ENCODE measurements around the gene DHX16. TPM values are rescaled to one million over a fixed set of nuclear protein-coding genes. Genes with fewer than 3 reads are reported as not detected.
A peak's percentile ranks its signal among the peaks of the same experiment; 100 is the strongest.

Gene DHX16
- total and polyA plus RNA-seq, 2 donors (not counting 1 experiment from before 2014, with no cell fraction given), result 51.1 to 71.7 TPM

- H3K27ac Mint-ChIP-seq, result peak overlapping the region; percentile 78
- 92% methylated on average over 2 of the region's 4 CpGs for WGBS (ENCODE audit: insufficient coverage)
- TF ChIP-seq EZH2 (IDR thresholded peaks at IDR 0.05; ENCODE audit: borderline replicate concordance, insufficient read depth, low read depth, low read length, poor library complexity, severe bottlenecking) (no peak), CTCF (IDR thresholded peaks at IDR 0.05) (no peak)
- peaks cover 5 to 46% of the 10 kb centered on the region in 2 experiments for H3K36me3 ChIP-seq (replicated peaks in 1 of 2; ENCODE audit: control extremely low read depth in 1 of 2, control insufficient read depth in 1 of 2, extremely low read depth in 1 of 2, insufficient read depth in 2 of 2, low read length in 1 of 2)
- H3K4me1 ChIP-seq (ENCODE audit: control insufficient read depth in 2 of 2, insufficient read depth in 2 of 2, low read length in 2 of 2), result peaks cover 33 to 35% of the 10 kb centered on the region in 2 donors
- H3K9me3 Mint-ChIP-seq (ENCODE audit: insufficient read depth), result no peaks in the 10 kb centered on the region
- H3K4me1 Mint-ChIP-seq, result peaks cover 67% of the 10 kb centered on the region
- H3K27me3 ChIP-seq (replicated peaks in 1 of 4; ENCODE audit: control extremely low read depth in 1 of 4, control insufficient read depth in 3 of 4, insufficient read depth in 4 of 4, low read length in 3 of 4), result no peaks in the 10 kb centered on the region
- no peak overlapping the region for H3K9ac ChIP-seq (ENCODE audit: low read length)
- POLR2A ChIA-PET, result interaction anchor here (0.6 kb wide), 1 partner anchor 29 kb away, joined by 3 read pairs; no protein-coding TSS in a partner anchor
- H3K79me2 ChIP-seq (ENCODE audit: control insufficient read depth, insufficient read depth, low read length), result peaks cover 81% of the 10 kb centered on the region
- DNase-seq, result no peak
- ATAC-seq (ENCODE audit: low read depth), result no peak
- CTCF ChIA-PET, result interaction anchor here (0.8 to 1.5 kb wide), 4 partner anchors 12 to 123 kb away, joined by 3 to 14 read pairs (median 4); no protein-coding TSS in a partner anchor
- peak overlapping the region; percentile 1 to 99 for H3K27ac ChIP-seq (ENCODE audit: low read length in 2 of 2)
- no peak overlapping the region for H3K4me3 Mint-ChIP-seq
- H3K4me3 ChIP-seq (ENCODE audit: control extremely low read depth in 1 of 5, extremely low read depth in 1 of 5, insufficient read depth in 1 of 5, low read depth in 2 of 5, low read length in 4 of 5), result no peak overlapping the region
- no peaks in the 10 kb centered on the region for H3K27me3 Mint-ChIP-seq
- intact Hi-C loops (cut with micrococcal nuclease), result loop anchor here (10.0 kb wide), 1 partner anchor 745 kb away; the partner anchor contains the start of gene HLA-B
- H4K20me1 ChIP-seq (ENCODE audit: control insufficient read depth, insufficient read depth, low read length, poor library complexity, severe bottlenecking), result peaks cover 36% of the 10 kb centered on the region
- no peak overlapping the region for H2AFZ ChIP-seq (ENCODE audit: insufficient read depth, low read depth, low read length, poor library complexity, severe bottlenecking)
- no peak overlapping the region for H3K4me2 ChIP-seq (replicated peaks; ENCODE audit: low read depth, low read length, poor library complexity, severe bottlenecking)
- H3K9me3 ChIP-seq (ENCODE audit: control extremely low read depth in 1 of 3, control insufficient read depth in 2 of 3, insufficient read depth in 1 of 3, low read length in 2 of 3), result no peaks in the 10 kb centered on the region
Observed at GRCh38 chr6:30610065-30610464, 62.7 kb downstream of the DHX16 start.

- intact Hi-C loops (cut with micrococcal nuclease), result no loop called here
- WGBS (ENCODE audit: insufficient coverage), result 95% methylated on average over 9 of the region's 13 CpGs
- H3K27me3 ChIP-seq (replicated peaks in 1 of 4; ENCODE audit: control extremely low read depth in 1 of 4, control insufficient read depth in 3 of 4, insufficient read depth in 4 of 4, low read length in 3 of 4), result no peaks in the 10 kb centered on the region
- H3K27ac ChIP-seq (ENCODE audit: low read length in 2 of 2), result no peak overlapping the region
- H3K4me3 ChIP-seq (ENCODE audit: control extremely low read depth in 1 of 5, extremely low read depth in 1 of 5, insufficient read depth in 1 of 5, low read depth in 2 of 5, low read length in 4 of 5), result no peak overlapping the region
- POLR2A ChIA-PET, result no interaction called here
- ATAC-seq (ENCODE audit: low read depth) (no peak), DNase-seq (no peak)
- Mint-ChIP-seq H3K4me3 (no peak overlapping the region), H3K27me3 (no peaks in the 10 kb centered on the region), H3K27ac (no peak overlapping the region), H3K4me1 (peaks cover 14% of the 10 kb centered on the region), H3K9me3 (ENCODE audit: insufficient read depth) (no peaks in the 10 kb centered on the region)
- no peak overlapping the region for H3K4me2 ChIP-seq (replicated peaks; ENCODE audit: low read depth, low read length, poor library complexity, severe bottlenecking)
- no peaks in the 10 kb centered on the region for H3K4me1 ChIP-seq (ENCODE audit: control insufficient read depth in 2 of 2, insufficient read depth in 2 of 2, low read length in 2 of 2)
- CTCF ChIA-PET, result no interaction called here
- TF ChIP-seq EZH2 (IDR thresholded peaks at IDR 0.05; ENCODE audit: borderline replicate concordance, insufficient read depth, low read depth, low read length, poor library complexity, severe bottlenecking), result no peak
- TF ChIP-seq CTCF (IDR thresholded peaks at IDR 0.05), result no peak
- H3K36me3 ChIP-seq (replicated peaks in 1 of 2; ENCODE audit: control extremely low read depth in 1 of 2, control insufficient read depth in 1 of 2, extremely low read depth in 1 of 2, insufficient read depth in 2 of 2, low read length in 1 of 2), result peaks cover 8 to 87% of the 10 kb centered on the region in 2 experiments
- H2AFZ ChIP-seq (ENCODE audit: insufficient read depth, low read depth, low read length, poor library complexity, severe bottlenecking), result no peak overlapping the region
- H3K79me2 ChIP-seq (ENCODE audit: control insufficient read depth, insufficient read depth, low read length), result peaks cover 38% of the 10 kb centered on the region
- H3K9ac ChIP-seq (ENCODE audit: low read length), result no peak overlapping the region
- H4K20me1 ChIP-seq (ENCODE audit: control insufficient read depth, insufficient read depth, low read length, poor library complexity, severe bottlenecking), result peaks cover 58% of the 10 kb centered on the region
- no peaks in the 10 kb centered on the region for H3K9me3 ChIP-seq (ENCODE audit: control extremely low read depth in 1 of 3, control insufficient read depth in 2 of 3, insufficient read depth in 1 of 3, low read length in 2 of 3)
Observed at GRCh38 chr6:30603961-30604360, 68.8 kb downstream of the DHX16 start.

Other genes starting within 250 kb of the DHX16 start
- gene HLA-E, start 183.5 kb downstream of the DHX16 start, total RNA-seq, result 1,023 and 1,043 TPM in 2 replicates
- 1,146 and 1,174 TPM in 2 replicates for gene HLA-E, start 183.5 kb downstream of the DHX16 start, polyA plus RNA-seq
- 107 and 109 TPM in 2 replicates for gene GNL1, start 116.5 kb downstream of the DHX16 start, total RNA-seq
- gene GNL1, start 116.5 kb downstream of the DHX16 start, polyA plus RNA-seq, result 36.0 and 38.7 TPM in 2 replicates
- 30.3 and 33.7 TPM in 2 replicates for gene PRR3, start 115.7 kb downstream of the DHX16 start, total RNA-seq
- 10.7 and 15.0 TPM in 2 replicates for gene PRR3, start 115.7 kb downstream of the DHX16 start, polyA plus RNA-seq
- gene ABCF1, start 101.6 kb downstream of the DHX16 start, total RNA-seq, result 60.9 and 63.7 TPM in 2 replicates
- 22.8 and 51.0 TPM in 2 replicates for gene ABCF1, start 101.6 kb downstream of the DHX16 start, polyA plus RNA-seq
- gene PPP1R10, start 55.8 kb downstream of the DHX16 start, total RNA-seq, result 157 and 177 TPM in 2 replicates
- gene PPP1R10, start 55.8 kb downstream of the DHX16 start, polyA plus RNA-seq, result 40.7 and 61.5 TPM in 2 replicates
- 37.9 and 38.8 TPM in 2 replicates for gene MRPS18B, start 55.2 kb downstream of the DHX16 start, total RNA-seq
- gene MRPS18B, start 55.2 kb downstream of the DHX16 start, polyA plus RNA-seq, result 26.3 and 35.9 TPM in 2 replicates
- 19.3 and 21.5 TPM in 2 replicates for gene ATAT1, start 46.1 kb downstream of the DHX16 start, total RNA-seq
- 15.1 and 15.7 TPM in 2 replicates for gene ATAT1, start 46.1 kb downstream of the DHX16 start, polyA plus RNA-seq
- 24.9 and 37.2 TPM in 2 replicates for gene C6orf136, start 25.9 kb downstream of the DHX16 start, total RNA-seq
- 31.0 and 36.6 TPM in 2 replicates for gene C6orf136, start 25.9 kb downstream of the DHX16 start, polyA plus RNA-seq
- 121 and 125 TPM in 2 replicates for gene PPP1R18, start 13.6 kb upstream of the DHX16 start, total RNA-seq
- 71.6 and 113 TPM in 2 replicates for gene PPP1R18, start 13.6 kb upstream of the DHX16 start, polyA plus RNA-seq
- gene NRM, start 18.0 kb upstream of the DHX16 start, total RNA-seq, result 22.8 and 24.9 TPM in 2 replicates
- 18.9 and 26.0 TPM in 2 replicates for gene NRM, start 18.0 kb upstream of the DHX16 start, polyA plus RNA-seq
- 69.3 and 87.4 TPM in 2 replicates for gene MDC1, start 44.3 kb upstream of the DHX16 start, total RNA-seq
- gene MDC1, start 44.3 kb upstream of the DHX16 start, polyA plus RNA-seq, result 24.9 and 26.4 TPM in 2 replicates
- gene TUBB, start 47.3 kb upstream of the DHX16 start, total RNA-seq, result 288 and 295 TPM in 2 replicates
- gene TUBB, start 47.3 kb upstream of the DHX16 start, polyA plus RNA-seq, result 58.9 and 102 TPM in 2 replicates
- 71.2 and 75.7 TPM in 2 replicates for gene FLOT1, start 69.7 kb upstream of the DHX16 start, total RNA-seq
- gene FLOT1, start 69.7 kb upstream of the DHX16 start, polyA plus RNA-seq, result 75.8 and 79.4 TPM in 2 replicates
- gene IER3, start 71.5 kb upstream of the DHX16 start, total RNA-seq, result 4.2 and 5.5 TPM in 2 replicates
- 3.7 and 7.5 TPM in 2 replicates for gene IER3, start 71.5 kb upstream of the DHX16 start, polyA plus RNA-seq
- 61.7 and 66.0 TPM in 2 replicates for gene DDR1, start 211.5 kb upstream of the DHX16 start, total RNA-seq
- 28.8 and 81.5 TPM in 2 replicates for gene DDR1, start 211.5 kb upstream of the DHX16 start, polyA plus RNA-seq
- gene GTF2H4, start 235.2 kb upstream of the DHX16 start, total RNA-seq, result 38.4 and 44.7 TPM in 2 replicates
- 22.4 and 30.2 TPM in 2 replicates for gene GTF2H4, start 235.2 kb upstream of the DHX16 start, polyA plus RNA-seq
- 41.0 and 41.6 TPM in 2 replicates for gene VARS2, start 241.2 kb upstream of the DHX16 start, total RNA-seq
- gene VARS2, start 241.2 kb upstream of the DHX16 start, polyA plus RNA-seq, result 27.1 and 34.5 TPM in 2 replicates